ENCODE results near the gene MYH13.
A peak's percentile ranks its signal among the peaks of the same experiment; 100 is the strongest.

MYH13 gene

DNA sequence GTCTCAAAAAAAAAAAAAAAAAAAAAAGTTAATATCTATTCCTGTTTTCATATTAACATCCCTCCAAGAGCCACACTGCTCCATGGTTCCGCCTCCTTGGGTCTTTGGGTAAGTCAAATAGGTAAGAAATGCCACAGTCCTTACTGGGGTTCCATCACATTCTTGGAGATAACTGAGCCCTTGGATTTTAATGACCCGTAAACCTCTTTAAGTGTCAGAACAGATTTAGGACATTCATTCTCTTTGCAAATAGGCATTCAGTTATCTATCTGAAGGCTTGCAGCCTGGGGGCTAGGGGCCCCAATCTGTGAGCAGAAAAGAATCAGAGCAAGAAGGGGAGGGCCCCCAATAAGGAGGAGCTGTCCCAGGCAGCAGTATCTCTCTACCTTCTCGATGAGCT lies 28.0 kb downstream of the MYH13 start:
- no peak for DNase-seq (ENCODE audit: low spot score)

DNA sequence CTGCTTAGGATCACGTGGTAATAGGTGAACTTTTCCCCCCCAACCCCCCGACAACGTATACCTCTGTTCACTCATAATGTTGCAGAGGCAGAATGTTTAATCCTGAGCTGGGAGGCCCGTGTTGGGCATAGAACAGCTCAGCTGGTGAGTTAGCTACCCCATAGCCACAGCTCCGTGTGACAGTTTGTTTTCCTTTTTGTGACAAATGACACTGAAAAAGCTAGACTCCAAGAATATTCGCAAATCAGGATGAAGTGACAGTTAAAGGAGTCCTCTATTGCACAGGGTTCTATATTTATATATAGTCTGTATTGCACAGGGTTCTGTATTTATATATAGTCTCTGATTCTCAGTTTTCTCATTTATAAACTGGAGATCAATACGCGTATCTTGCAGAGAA lies 33.8 kb downstream of the MYH13 start:
- DNase-seq (ENCODE audit: low spot score), result no peak

DNA sequence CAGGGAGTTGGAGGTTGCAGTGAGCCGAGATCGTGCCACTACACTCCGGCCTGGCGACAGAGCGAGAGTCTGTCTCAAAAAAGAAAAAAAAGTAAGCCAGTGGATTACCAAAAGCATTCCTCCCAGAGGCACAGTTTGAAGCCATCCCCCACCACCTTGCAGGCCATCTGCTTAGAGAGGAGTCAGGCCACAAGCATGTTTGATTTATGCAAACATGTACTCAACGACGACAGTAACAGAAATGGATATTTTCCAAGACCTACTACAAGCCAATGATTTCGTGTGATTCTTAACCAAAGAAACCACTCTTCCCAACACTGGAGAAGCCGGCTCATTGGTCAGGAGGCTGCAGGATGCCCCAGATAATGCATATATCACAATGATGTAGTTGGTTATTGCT lies 34.8 kb downstream of the MYH13 start:
- peak; percentile 85 for DNase-seq (ENCODE audit: low spot score)

DNA sequence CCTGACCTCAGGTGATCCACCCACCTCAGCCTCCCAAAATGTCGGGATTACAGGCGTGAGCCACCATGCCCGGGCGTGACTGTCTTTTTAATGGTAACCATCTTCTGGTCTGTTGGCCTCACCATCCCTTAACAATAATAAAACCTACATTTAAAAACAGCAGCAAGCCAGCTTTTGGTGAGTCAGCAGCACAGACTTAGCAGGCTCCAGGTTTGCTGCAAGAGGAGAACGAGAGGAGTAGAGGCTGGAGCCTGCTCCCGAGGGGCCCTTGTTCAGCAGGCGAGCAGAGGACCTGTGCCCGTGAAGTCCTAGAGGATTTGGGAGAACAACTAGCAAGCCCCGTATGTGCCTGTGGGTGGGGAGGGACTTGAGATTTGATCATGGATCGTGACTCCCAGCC lies 35.7 kb downstream of the MYH13 start:
- peak; percentile 41 for DNase-seq (ENCODE audit: low spot score)

DNA sequence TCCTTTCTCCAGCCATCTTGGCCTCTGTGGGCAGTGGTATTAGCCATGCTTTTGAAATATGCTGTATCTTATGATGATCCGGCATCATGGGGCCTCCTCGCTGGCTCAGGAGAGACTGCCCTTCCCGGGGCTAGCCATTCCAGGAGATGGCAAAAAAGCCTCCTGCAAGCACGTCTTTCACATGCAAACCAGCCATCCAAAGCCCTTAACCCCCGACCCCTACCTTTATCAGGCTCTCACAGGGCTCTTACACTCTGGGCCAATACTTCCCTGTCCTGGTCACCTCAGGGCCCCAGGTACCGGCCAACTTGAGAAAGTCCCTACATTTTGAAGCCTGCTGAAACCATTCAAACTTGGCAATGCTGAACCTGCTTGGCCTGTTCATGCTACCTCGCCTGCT lies 36.4 kb downstream of the MYH13 start:
- no peak for DNase-seq (ENCODE audit: low spot score)

DNA sequence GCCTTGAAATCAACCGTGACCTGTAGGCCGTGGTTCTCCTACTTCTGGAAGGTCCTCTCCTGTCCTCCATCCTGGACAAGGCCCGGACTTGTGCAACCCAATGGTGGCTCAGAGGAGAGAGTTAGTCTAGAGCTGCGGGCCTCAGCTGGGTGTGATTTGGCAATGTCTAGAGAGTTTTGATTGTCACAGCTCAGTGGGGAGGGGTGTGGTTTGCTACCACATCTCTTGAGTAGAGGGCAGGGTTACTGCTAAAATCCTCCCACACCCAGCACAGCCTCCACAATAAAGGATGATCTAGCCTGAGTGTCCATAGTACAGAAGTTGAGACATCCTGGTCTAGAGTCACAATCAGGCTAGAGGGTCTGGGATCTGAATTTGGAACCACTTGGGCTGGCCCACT lies 40.3 kb downstream of the MYH13 start:
- DNase-seq (ENCODE audit: low spot score), result no peak

DNA sequence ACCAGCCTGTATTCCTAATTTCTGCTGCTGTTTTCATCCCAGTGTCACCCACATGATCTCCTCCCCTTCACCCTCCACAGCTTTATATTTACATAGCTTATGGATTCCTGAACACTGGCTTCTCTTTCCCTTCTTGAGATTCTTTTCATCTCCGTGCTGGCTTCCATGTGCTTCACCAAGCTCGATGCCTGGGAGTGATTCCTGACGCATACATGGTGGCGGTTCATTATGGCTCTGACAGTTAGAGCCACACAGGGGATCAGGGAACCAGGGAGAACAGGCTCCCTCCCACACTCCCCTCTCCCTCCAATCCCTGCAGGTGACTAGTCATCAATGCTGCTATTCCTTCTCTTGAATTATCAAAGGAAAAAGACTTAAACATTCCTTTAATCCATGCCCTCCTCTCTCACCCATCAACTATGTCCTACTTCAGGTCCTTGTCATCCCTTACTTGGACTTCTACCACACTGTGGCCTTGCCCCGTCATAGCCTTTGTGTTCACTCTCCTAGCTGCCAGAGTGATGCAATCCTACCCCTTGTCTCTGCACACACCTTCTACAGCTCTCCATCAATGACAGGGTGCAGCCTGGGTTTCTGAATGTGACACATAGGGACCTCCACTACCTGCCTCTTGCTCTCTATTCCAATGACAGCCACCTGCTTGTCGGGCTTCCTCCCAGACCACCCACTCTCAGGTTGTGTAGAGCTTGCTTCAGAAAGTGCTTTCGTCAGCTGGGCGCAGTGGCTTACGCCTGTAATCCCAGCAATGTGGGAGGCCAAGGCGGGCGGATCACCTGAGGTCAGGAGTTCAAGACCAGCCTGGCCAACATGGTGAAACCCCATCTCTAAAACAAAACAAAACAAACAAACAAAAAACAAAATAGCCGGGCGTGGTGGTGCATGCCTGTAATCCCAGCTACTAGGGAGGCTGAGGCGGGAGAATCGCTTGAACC lies 43.6 kb downstream of the MYH13 start:
- no peak for DNase-seq (ENCODE audit: low spot score)

DNA sequence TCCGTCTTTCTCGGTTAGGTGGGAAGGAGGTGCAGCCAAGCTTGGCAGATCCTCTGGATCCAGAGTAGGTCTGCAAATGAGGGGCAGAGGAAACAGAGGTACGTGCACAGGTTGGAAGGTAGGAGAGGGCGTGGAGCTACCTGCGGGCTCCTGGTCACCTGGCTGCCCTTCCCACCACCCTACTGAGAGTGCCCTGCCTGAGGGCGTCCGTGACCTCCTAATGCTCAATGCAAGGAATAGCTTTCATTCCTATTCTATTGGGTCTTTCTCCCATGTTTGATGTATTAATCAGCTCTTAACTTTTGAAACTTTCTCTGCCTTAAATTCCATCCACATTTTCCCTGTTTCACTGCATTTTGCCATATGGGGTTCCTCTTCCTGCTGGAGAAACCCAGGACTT lies 44.6 kb downstream of the MYH13 start:
- DNase-seq (ENCODE audit: low spot score), result no peak

DNA sequence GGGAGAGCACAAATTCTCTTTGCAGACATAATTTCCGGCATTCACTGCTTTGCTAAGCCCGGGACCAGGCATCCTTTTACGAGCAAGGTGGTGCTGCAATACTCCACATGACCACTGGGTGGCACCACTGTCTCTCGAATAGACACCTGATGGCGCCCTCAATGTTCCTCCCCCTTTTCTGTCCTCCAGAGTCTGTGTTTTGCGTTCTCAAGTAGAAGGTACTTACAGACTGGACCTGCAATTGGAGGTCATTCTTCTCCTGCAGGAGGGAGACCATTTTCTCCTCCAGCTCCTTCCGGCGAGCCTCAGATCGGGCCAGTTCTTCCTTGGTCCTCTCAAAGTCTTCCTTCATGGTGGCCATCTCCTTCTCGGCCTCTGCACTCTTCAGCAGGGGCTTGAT lies 45.2 kb downstream of the MYH13 start:
- DNase-seq (ENCODE audit: low spot score), result peak; percentile 89

DNA sequence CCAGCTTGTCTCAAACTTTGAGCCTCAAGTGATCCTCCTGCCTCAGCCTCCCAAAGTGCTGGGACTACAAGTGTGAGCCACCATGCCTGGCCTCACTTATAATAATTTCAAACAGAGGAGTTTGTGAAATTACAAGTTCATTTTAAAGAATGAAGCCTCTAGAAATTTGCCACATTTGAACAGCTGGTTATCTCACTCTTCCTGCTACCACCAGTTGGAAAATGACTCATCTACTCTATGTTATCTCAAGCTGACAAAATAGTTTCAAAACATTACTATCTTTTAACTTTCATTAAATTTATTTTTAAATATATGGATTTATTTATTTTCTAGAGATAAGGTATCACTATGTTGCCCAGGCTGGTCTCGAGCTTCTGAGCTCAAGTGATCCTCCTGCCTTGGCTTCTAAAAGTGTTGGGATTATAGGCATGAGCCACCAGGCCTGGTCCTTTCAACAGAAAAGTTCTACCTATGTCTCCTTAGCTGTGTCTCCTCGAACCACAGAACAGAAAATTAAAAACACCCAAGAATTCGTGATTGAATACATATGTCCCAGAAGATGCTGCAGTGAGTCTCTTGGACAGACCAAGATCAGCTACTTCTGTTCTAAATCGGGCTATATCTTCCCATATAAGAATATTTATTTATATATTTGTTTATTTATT lies 47.6 kb downstream of the MYH13 start:
- no peak for DNase-seq (ENCODE audit: low spot score)

DNA sequence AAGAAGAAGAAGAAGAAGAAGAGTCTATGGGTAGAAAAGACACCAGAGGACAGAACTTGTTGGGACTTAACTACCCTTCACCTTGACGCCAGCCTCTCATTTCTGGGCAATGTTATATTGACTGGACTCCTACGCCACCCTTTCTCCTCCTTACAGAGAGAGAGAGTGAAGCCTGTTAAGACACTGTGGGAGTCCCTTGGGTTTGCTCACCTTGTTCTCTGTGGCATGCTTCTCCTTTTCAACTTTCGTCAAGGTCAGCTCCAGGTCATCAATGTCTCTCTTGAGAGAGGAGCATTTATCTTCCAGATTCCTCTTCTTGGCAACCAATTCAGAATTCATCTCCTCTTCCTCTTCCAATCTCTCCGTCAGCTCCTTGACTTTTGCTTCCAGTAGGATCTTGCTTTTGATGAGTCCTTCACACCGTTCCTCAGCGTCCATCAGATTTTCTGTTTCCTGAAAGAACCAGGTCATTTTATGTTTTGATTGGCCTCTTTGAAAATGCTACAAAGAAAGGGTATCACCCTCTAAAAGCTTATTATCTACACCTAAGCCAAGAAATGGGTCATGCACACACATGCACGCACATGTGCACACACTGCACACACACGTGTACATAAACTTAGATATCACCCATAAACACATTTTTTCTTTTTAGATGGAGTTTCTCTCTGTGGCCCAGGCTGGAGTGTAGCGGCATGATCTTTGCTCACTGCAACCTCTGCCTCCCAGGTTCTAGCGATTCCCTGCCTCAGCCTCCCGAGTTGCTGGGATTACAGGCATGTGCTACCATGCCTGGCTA lies 48.8 kb downstream of the MYH13 start:
- no peak for DNase-seq (ENCODE audit: low spot score)

DNA sequence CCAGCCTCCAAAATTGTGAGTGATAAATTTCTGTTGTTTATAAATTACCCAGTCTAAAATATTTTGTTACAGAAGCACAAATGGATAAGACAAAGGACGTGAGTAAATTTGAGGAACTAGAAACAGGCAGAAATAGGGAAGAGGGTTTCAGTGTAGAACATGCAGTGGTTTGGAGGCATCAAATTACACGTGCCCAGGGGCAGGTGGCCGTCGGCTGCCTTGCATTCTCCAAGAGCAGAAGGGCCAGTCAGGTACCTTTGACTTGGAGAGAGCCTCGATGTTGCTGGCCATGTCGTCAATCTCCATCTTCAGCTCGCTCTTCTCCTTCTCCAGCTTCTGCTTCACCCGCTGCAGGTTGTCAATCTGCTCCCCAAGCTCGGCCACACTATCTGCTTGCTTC lies 54.3 kb downstream of the MYH13 start:
- no peak for DNase-seq (ENCODE audit: low spot score)

DNA sequence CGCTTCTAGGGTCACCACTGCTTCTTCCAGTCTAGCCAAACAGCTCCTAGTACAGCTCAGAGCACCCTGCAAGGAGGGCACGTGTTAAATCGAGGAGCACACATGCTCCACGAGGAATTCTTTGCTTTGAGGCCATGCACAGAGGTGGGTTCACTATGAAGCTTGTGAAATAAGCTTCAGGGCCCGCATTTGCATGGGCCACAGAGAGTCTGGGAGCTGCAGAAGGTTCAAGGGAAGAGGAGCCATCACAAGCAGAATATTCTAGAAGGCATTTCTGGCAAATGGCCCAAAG lies 55.3 kb downstream of the MYH13 start:
- DNase-seq (ENCODE audit: low spot score), result no peak

DNA sequence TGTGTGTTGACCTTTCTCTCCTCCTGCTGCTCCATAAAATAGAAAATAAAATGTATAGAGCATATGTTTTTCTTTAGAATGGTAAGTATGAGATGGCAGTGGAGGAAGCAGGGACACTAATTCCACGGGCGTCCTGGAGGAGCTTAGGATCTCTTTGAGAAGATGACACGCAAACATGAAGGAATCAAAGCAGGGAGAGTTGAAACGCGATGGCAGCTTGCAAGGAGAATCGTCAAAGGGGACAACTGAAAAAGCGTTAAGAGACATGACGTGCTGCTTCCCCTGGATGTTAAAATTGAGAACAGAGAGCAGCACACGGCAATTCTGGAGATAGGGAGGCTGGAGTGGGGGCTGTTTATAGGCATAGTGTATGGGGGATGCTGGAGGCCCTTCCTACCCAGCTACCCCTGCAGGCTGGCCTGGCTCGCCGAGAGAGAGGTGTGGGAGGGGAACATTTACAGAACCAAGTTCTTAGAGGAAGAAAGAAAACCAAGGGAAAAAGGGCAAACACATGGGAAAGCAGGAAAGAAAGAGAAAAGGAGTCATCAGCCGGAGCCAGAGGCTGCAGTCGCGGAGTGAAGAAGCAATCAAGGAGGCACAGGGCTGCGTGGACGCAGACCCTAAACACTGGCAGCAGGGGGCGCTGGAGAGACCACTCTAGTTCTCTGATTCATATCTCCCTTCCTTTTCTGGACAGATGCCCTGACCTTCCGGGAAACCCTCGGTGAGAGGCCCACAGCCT lies 55.8 kb downstream of the MYH13 start:
- peak; percentile 86 for DNase-seq (ENCODE audit: low spot score)

DNA sequence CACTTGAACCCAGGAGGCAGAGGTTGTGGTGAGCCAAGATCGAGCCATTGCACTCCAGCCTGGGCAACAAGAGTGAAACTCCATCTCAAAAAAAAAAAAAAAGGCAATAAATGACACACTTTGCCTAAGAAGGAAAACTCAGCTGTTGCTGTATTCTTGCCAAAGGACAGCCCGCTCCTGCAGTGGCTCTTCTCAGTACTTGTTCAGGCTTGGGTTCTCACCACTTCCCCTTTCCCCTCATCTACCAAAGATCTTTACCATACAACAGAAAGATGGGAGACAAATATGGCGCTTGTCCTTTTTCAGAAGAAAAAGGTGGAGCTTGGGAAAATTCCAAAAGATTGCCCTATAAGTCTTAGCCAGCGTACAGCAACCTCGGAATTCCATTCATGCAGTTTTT lies 58.5 kb downstream of the MYH13 start:
- no peak for DNase-seq (ENCODE audit: low spot score)

DNA sequence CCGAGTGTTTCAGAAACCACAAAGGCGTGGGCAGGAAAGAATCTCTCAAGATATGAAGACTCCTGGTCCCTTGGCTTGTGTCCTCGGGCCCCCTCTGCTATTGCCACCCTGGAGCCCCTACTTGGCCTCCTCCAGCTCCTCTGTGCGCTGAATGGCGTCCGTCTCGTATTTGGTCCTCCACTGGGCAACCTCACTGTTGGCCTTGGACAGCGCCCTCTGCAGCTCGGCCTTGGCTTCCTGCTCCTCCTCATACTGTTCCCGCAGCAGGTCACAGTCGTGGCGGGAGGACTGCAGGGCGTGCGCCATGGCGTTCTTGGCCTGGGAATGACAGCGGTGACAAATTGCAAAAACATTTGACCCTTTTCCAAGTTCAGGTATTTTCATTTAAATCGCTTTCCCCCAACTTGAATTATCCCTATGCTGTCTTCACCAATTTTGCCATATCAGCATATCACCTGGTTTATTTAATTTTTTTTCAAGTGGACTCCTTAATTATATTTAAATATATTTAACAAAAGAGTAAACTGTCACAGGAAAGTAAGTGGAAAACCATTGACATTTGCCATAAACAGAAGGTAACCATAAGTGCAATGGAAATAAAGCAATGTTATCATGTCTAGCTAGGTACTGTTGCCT lies 59.7 kb downstream of the MYH13 start:
- DNase-seq (ENCODE audit: low spot score), result no peak

DNA sequence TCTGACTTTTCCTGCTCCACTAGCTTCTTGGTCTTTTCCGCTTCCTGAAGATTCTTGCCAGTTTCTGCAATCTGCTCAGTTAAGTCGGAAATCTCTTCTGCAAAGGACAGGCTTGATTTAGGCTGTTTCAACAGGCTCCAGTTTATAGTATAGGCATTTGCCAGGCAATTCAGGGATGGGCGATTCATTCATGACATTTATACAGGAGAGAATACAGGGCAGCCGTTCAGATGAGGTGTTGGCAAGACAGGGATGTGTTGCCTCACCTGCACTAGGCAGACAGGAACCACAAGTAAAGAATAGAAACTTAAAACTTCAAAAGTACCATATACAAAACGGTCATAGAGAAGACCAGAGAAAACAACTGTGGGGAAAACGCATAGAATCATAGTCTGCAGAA lies 61.7 kb downstream of the MYH13 start:
- no peak for DNase-seq (ENCODE audit: low spot score)

DNA sequence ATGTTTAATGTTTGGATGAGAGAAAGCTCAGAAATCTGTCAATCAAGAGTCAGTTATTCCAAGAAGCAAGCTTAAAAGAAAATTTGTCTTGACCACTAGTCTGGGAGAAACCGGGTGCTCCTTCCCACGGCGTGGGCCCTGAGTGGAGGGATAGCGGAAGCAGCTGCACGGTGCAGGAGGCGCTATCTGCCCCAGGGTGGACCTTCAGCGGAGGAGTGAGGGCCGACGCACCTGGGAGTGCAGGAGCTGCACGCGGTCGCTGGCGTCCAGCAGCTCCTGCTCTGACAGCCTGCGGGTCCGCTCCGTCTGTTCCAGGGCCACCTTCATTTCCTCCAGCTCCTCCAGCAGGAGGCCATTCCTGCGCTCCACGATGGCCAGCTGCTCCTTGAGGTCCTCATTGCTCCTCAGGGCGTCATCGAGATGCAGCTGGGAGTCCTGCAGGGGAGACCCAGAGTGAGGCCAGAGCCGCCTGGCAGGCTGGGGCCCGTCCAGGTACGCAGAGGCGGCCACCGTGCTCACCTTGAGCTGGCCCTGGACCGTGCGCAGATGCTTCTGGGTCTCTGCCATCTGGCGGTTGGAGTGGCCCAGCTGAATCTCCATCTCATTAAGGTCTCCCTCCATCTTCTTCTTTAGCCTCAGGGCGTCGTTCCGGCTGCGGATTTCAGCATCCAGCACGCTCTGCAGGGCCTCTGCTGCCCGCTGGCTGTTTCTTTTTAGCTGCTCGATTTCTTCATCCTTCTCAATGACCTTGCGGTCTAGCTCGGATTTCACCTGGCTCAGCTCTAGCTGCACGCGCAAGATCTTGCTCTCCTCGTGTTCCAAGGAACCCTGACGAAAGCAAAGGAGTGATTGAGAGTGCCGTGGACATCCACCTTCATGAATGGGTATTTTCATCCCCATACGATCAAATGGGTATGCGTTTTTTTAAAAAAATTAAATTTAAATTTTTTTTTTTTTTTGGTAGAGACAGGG lies 63.5 kb downstream of the MYH13 start:
- DNase-seq (ENCODE audit: low spot score), result no peak

DNA sequence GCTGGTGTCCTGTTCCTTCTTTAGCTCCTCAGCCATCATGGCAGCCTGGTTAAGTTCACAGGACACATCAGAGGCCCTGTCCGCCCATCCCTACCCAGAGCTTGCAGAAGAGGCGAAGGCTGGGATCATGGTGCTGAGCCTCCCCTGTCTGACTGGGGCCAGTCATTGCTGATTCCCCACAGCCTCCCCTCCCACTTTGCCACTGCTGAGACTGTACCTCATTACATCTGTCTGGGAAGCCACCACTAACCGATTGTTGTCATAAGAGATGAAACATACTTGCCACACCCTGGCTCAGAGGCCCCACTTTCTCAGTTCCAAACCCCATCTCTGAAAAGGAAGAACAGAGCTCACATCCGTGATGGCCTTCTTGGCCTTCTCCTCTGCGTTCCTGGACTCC lies 66.2 kb downstream of the MYH13 start:
- no peak for DNase-seq (ENCODE audit: low spot score)

DNA sequence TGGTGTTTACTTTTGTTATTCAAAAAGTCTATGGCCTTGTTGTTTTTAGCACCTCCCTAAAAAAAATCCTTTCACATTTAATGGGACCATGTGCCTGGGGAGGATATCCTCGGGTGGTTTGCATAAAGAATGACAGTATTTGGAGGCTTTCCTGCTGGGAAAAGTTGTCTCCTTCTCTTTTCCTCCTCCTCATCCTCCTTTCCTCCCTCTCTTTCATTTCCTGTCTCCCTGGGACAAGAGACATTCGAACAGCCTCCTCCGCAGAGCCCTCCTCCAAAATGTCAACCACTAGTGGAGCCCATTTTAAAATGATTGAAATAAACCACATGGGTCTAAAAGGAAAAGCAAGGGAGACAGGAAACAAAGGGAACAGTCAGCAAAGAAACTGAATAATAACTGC lies 67.4 kb downstream of the MYH13 start:
- DNase-seq (ENCODE audit: low spot score), result no peak

All from AG20443 (cell line).